Neural cell (in vitro differentiated cells): ENCODE measurements around the gene SLC25A13. TPM values are rescaled to one million over a fixed set of nuclear protein-coding genes. Genes with fewer than 3 reads are reported as not detected.

Source experiments
- H2AFZ ChIP-seq: fragments of 200-600, 300-800 bp; sonication (generic), shearing (Covaris generic); 2 replicates; pipeline ENCODE4 v1.6.0; 2014; ENCODE audit warnings: low read depth, mild to moderate bottlenecking, antibody characterized with exemption, low read length, moderate library complexity
- H3F3A ChIP-seq: fragments of 200-600 bp; shearing (Covaris generic); 2 replicates; pipeline ENCODE4 v1.6.1; 2016; ENCODE audit warnings: mild to moderate bottlenecking, moderate library complexity, mixed read lengths, antibody characterized with exemption, low read length; ENCODE audit not compliant: insufficient read depth, poor library complexity, severe bottlenecking
- H3K27ac ChIP-seq: fragments of 200-600, 300-800 bp; sonication (generic), shearing (Covaris generic); 2 replicates; pipeline ENCODE4 v1.5.1; 2014; ENCODE audit warnings: mild to moderate bottlenecking, low read length, moderate library complexity
- H3K27me3 ChIP-seq: fragments of 300-800, 200-600 bp; sonication (generic), shearing (Covaris generic); 2 replicates; pipeline ENCODE4 v1.6.0; 2014; ENCODE audit warnings: mild to moderate bottlenecking, low read depth, low read length, moderate library complexity; ENCODE audit not compliant: insufficient read depth
- H3K36me3 ChIP-seq: fragments of 300-800, 200-600 bp; sonication (generic), shearing (Covaris generic); 2 replicates; pipeline ENCODE4 v1.5.1; 2014; ENCODE audit warnings: mild to moderate bottlenecking, antibody characterized with exemption, low read length, moderate library complexity; ENCODE audit not compliant: insufficient read depth
- H3K4me2 ChIP-seq: fragments of 300-800, 200-600 bp; sonication (generic), shearing (Covaris generic); 2 replicates; pipeline ENCODE4 v1.6.0; 2014; ENCODE audit warnings: mild to moderate bottlenecking, low read length
- H3K4me3 ChIP-seq: fragments of 300-800, 200-600 bp; sonication (generic), shearing (Covaris generic); 2 replicates; pipeline ENCODE4 v1.5.1; 2014; ENCODE audit warnings: mild to moderate bottlenecking, low read length, moderate library complexity
- H3K79me2 ChIP-seq: fragments of 200-600 bp; shearing (Covaris generic); replicated peaks from 2 replicates; pipeline ENCODE4 v1.6.0; 2014; ENCODE audit warnings: mild to moderate bottlenecking, low read length, moderate library complexity; ENCODE audit not compliant: insufficient read depth
- H3K9ac ChIP-seq: fragments of 300-800, 200-600 bp; sonication (generic), shearing (Covaris generic); 2 replicates; pipeline ENCODE4 v1.6.1; 2016; ENCODE audit warnings: mild to moderate bottlenecking, low read length, mixed read lengths
- H3K9me2 ChIP-seq: fragments of 200-600 bp; shearing (Covaris generic); 2 replicates; pipeline ENCODE4 v1.6.1; 2016; ENCODE audit warnings: mild to moderate bottlenecking, low read length, mixed read lengths; ENCODE audit not compliant: insufficient read depth
- H3K9me3 ChIP-seq: fragments of 200-600, 300-800 bp; sonication (generic), shearing (Covaris generic); 2 replicates; pipeline ENCODE4 v1.6.1; 2016; ENCODE audit warnings: mild to moderate bottlenecking, mixed run types, low read length, moderate library complexity, mixed read lengths
- H4K20me1 ChIP-seq: fragments of 200-600 bp; shearing (Covaris generic); 2 replicates; pipeline ENCODE4 v1.6.1; 2016; ENCODE audit warnings: mild to moderate bottlenecking, mixed run types; ENCODE audit not compliant: insufficient read depth
- EP300 ChIP-seq: fragments of 450-650 bp; conservative IDR thresholded peaks from 2 replicates; pipeline ENCODE4 v1.6.1; 2014; ENCODE audit warnings: antibody characterized with exemption, mild to moderate bottlenecking, moderate library complexity; ENCODE audit not compliant: poor library complexity, severe bottlenecking
- EZH2 ChIP-seq: fragments of 200-600, 300-800 bp; shearing (Covaris generic), sonication (generic); IDR thresholded peaks from 2 replicates; pipeline ENCODE4 v1.6.1; 2014; ENCODE audit warnings: antibody characterized with exemption, low read length, borderline replicate concordance, mild to moderate bottlenecking; ENCODE audit not compliant: insufficient read depth, poor library complexity, severe bottlenecking
- MXI1 ChIP-seq: fragments of 450-650 bp; conservative IDR thresholded peaks from 2 replicates; pipeline ENCODE4 v1.6.1; 2014; ENCODE audit warnings: antibody characterized with exemption, mild to moderate bottlenecking; ENCODE audit not compliant: poor library complexity, severe bottlenecking
- POLR2AphosphoS5 ChIP-seq: IDR thresholded peaks from 2 replicates; pipeline ENCODE4 v1.6.1; 2012
- RAD21 ChIP-seq: fragments of 450-650 bp; conservative IDR thresholded peaks from 2 replicates; pipeline ENCODE4 v1.6.1; 2014; ENCODE audit warnings: antibody characterized with exemption, mild to moderate bottlenecking, moderate library complexity
- SMC3 ChIP-seq: fragments of 450-650 bp; conservative IDR thresholded peaks from 2 replicates; pipeline ENCODE4 v1.6.1; 2014; ENCODE audit warnings: antibody characterized with exemption, mild to moderate bottlenecking, moderate library complexity; ENCODE audit not compliant: poor library complexity
- TAF1 ChIP-seq: IDR thresholded peaks from 2 replicates; pipeline ENCODE4 v1.6.1; 2012; ENCODE audit warnings: low read depth
- polyA plus RNA-seq: library from polyadenylated mRNA; depleted of rRNA; stranded (reverse); fragments of >200 nt; gene quantifications from 2 replicates; pipeline ENCODE4 v1.2.3, GENCODE V29; 2014
- TF ChIP-seq, protein P1 (sequence below): fragments of 450-650 bp; IDR thresholded peaks from 2 replicates; pipeline ENCODE4 v1.5.1; 2014; ENCODE audit warnings: antibody characterized with exemption, mild to moderate bottlenecking, moderate library complexity; ENCODE audit not compliant: poor library complexity, severe bottlenecking
- TF ChIP-seq, protein P2 (sequence below): IDR thresholded peaks from 2 replicates; pipeline ENCODE4 v1.6.1; 2012; ENCODE audit warnings: borderline replicate concordance

SLC25A13 gene
- polyA plus RNA-seq, 1 donor from 2014 or later, result 20.2 TPM

DNA sequence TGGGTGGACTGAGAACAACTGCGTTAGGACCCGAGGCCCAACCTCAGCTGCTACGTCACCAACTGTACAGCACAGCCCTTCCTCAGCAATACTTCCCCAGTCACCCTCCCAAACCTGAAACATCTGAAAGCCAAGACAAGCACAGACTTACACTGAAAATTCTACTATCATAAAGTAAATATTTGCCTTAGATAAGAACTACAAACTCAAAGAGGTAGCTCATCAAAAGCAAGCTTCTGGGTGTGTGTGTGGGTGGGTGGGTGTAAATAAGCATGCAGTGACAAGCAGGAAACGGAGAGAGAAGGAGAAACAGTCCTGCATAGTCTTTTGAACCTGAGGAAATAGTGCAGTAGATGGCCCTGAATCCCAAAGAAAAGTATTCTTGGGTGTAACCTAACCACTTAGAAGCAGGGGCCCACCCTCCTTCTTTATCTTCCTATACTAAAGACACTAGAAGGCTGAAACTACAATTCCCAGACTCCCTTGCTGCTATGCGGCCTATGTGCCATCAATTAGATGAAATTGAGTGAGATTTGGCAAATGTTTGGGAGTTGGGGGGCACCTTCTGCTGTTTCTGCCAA, 18.7 kb downstream of the SLC25A13 start:
- Histone ChIP-seq H3K79me2 (peaks cover 5% of the 10 kb centered on the region), H3K9me3 (no peaks in the 10 kb centered on the region), H2AFZ (no peak overlapping the region), H3K9me2 (no peaks in the 10 kb centered on the region), H3F3A (no peaks in the 10 kb centered on the region), H3K27me3 (no peaks in the 10 kb centered on the region), H3K36me3 (no peaks in the 10 kb centered on the region), H3K4me3 (no peak overlapping the region), H3K4me2 (no peak overlapping the region), H3K27ac (no peak overlapping the region), H3K9ac (no peak overlapping the region), H4K20me1 (no peaks in the 10 kb centered on the region)
- TF ChIP-seq EP300 (no peak), SMC3 (no peak), TAF1 (no peak), RAD21 (no peak), MXI1 (no peak), EZH2 (no peak), POLR2AphosphoS5 (no peak)
- TF ChIP-seq, protein P1, sequence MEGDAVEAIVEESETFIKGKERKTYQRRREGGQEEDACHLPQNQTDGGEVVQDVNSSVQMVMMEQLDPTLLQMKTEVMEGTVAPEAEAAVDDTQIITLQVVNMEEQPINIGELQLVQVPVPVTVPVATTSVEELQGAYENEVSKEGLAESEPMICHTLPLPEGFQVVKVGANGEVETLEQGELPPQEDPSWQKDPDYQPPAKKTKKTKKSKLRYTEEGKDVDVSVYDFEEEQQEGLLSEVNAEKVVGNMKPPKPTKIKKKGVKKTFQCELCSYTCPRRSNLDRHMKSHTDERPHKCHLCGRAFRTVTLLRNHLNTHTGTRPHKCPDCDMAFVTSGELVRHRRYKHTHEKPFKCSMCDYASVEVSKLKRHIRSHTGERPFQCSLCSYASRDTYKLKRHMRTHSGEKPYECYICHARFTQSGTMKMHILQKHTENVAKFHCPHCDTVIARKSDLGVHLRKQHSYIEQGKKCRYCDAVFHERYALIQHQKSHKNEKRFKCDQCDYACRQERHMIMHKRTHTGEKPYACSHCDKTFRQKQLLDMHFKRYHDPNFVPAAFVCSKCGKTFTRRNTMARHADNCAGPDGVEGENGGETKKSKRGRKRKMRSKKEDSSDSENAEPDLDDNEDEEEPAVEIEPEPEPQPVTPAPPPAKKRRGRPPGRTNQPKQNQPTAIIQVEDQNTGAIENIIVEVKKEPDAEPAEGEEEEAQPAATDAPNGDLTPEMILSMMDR, result no peak
- TF ChIP-seq, protein P2, sequence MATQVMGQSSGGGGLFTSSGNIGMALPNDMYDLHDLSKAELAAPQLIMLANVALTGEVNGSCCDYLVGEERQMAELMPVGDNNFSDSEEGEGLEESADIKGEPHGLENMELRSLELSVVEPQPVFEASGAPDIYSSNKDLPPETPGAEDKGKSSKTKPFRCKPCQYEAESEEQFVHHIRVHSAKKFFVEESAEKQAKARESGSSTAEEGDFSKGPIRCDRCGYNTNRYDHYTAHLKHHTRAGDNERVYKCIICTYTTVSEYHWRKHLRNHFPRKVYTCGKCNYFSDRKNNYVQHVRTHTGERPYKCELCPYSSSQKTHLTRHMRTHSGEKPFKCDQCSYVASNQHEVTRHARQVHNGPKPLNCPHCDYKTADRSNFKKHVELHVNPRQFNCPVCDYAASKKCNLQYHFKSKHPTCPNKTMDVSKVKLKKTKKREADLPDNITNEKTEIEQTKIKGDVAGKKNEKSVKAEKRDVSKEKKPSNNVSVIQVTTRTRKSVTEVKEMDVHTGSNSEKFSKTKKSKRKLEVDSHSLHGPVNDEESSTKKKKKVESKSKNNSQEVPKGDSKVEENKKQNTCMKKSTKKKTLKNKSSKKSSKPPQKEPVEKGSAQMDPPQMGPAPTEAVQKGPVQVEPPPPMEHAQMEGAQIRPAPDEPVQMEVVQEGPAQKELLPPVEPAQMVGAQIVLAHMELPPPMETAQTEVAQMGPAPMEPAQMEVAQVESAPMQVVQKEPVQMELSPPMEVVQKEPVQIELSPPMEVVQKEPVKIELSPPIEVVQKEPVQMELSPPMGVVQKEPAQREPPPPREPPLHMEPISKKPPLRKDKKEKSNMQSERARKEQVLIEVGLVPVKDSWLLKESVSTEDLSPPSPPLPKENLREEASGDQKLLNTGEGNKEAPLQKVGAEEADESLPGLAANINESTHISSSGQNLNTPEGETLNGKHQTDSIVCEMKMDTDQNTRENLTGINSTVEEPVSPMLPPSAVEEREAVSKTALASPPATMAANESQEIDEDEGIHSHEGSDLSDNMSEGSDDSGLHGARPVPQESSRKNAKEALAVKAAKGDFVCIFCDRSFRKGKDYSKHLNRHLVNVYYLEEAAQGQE, result no peak

GRCh38 chr7:96300986-96301385, 20.9 kb downstream of the SLC25A13 start:
- H3F3A ChIP-seq, result no peaks in the 10 kb centered on the region

More at GRCh38 chr7:96300986-96301385, 20.9 kb downstream of the SLC25A13 start:
- Histone ChIP-seq H2AFZ (no peak overlapping the region), H3K36me3 (no peaks in the 10 kb centered on the region), H3K27ac (no peak overlapping the region), H3K4me2 (no peak overlapping the region), H3K9ac (no peak overlapping the region), H4K20me1 (no peaks in the 10 kb centered on the region), H3K79me2 (peaks cover 5% of the 10 kb centered on the region), H3K27me3 (no peaks in the 10 kb centered on the region), H3K4me3 (no peak overlapping the region), H3K9me3 (no peaks in the 10 kb centered on the region), H3K9me2 (no peaks in the 10 kb centered on the region)
- TF ChIP-seq POLR2AphosphoS5 (no peak), TAF1 (no peak)
